ENCODE data around the gene TMEM30A. TPM values are rescaled to one million over a fixed set of nuclear protein-coding genes. Genes with fewer than 3 reads are reported as not detected.

Gene TMEM30A
- total and polyA plus RNA-seq, 2 of the 13 experiments (the other 11 are each of a cell fraction or from before 2014, with no cell fraction given): 17.6 to 54.4 TPM

GRCh38 chr6:75210885-75211739 lies 73.5 kb downstream of the TMEM30A start:
- in situ Hi-C loops (cut with HindIII; ENCODE audit: extremely low pct_ligation_motif_present, low pct_unique_long_range_greater_than_20kb) (loop anchor here (25.0 kb wide), 4 partner anchors 624 to 1474 kb away; no protein-coding TSS in a partner anchor), intact Hi-C loops (cut with micrococcal nuclease; ENCODE audit: unreplicated experiment) (loop anchor here (2.0 kb wide), 1 partner anchor 20 kb away; no protein-coding TSS in a partner anchor)
- peak; percentile 42; the same call in 1 of the 2 replicates for TF ChIP-seq STAG1 (CRISPR knock-in tag; IDR thresholded peaks at IDR 0.05)
- no peak for TF ChIP-seq ZNF577 (CRISPR knock-in tag; IDR thresholded peaks at IDR 0.05; ENCODE audit: borderline replicate concordance, low read depth)
- TF ChIP-seq ZNF598 (CRISPR knock-in tag; IDR thresholded peaks at IDR 0.05; ENCODE audit: borderline replicate concordance): no peak
- peak; percentile 67 for TF ChIP-seq ARID3A (IDR thresholded peaks at IDR 0.05; ENCODE audit: low read depth, low read length)
- TF ChIP-seq HOXA3 (CRISPR knock-in tag; IDR thresholded peaks at IDR 0.05): no peak
- TF ChIP-seq HNRNPL (IDR thresholded peaks at IDR 0.05; ENCODE audit: low read depth, low read length): no peak
- TF ChIP-seq ZNF574 (CRISPR knock-in tag; IDR thresholded peaks at IDR 0.05): no peak
- TF ChIP-seq CTCF (CRISPR knock-in tag; IDR thresholded peaks at IDR 0.05): peak; percentile 61
- TF ChIP-seq GATA4 (IDR thresholded peaks at IDR 0.05; ENCODE audit: borderline replicate concordance, low read depth): no peak
- TF ChIP-seq SMC3 (IDR thresholded peaks at IDR 0.05; ENCODE audit: low read length): peak; percentile 49
- TF ChIP-seq ZNF367 (CRISPR knock-in tag; IDR thresholded peaks at IDR 0.05; ENCODE audit: borderline replicate concordance): no peak
- TF ChIP-seq TFE3 (CRISPR knock-in tag; IDR thresholded peaks at IDR 0.05): no peak
- TF ChIP-seq RAD21 (CRISPR knock-in tag; IDR thresholded peaks at IDR 0.05): 0 out of 2 replicates have a peak, but pooled peaks have one; percentile 12
- ChIA-PET CTCF (ENCODE audit: low intra/inter-chr PET ratio, low total read pairs) (interaction anchor here (0.8 to 1.8 kb wide), 3 partner anchors 316 to 1472 kb away, joined by 5 to 6 read pairs (median 6); no protein-coding TSS in a partner anchor), POLR2A (no interaction called here)
- Histone ChIP-seq H3K27ac (ENCODE audit: extremely low read length, insufficient read depth, low read length) (no peak overlapping the region), H3K79me2 (ENCODE audit: insufficient read depth, low read length) (no peaks in the 10 kb centered on the region), H3K27me3 (ENCODE audit: control insufficient read depth in 1 of 2, insufficient read depth in 2 of 2, low read length in 2 of 2) (peaks cover 3 to 27% of the 10 kb centered on the region in 2 experiments; a peak in 4 of 5 replicates), H2AFZ (ENCODE audit: low read length) (no peak overlapping the region), H3K9me3 (ENCODE audit: low read length) (no peaks in the 10 kb centered on the region), H3K4me1 (ENCODE audit: insufficient read depth, low read length) (no peaks in the 10 kb centered on the region; the same call in 1 of the 2 replicates), H3K4me3 (replicated peaks in 1 of 3; ENCODE audit: insufficient read depth in 1 of 3, low read depth in 2 of 3, low read length in 3 of 3) (no peak overlapping the region), H3K4me2 (ENCODE audit: low read depth, low read length) (no peak overlapping the region), H3K36me3 (replicated peaks in 1 of 2; ENCODE audit: control insufficient read depth in 1 of 2, insufficient read depth in 2 of 2, low read length in 2 of 2) (no peaks in the 10 kb centered on the region), H4K20me1 (ENCODE audit: insufficient read depth, low read length) (no peaks in the 10 kb centered on the region), H3K9ac (ENCODE audit: insufficient read depth, low read depth, low read length) (no peak overlapping the region)
- no peak for ATAC-seq
- BruUV-seq (replicated peaks): no TSS peak
- peak; percentile 37 for DNase-seq (ENCODE audit: low spot score)
- 15% methylated on average over 10 of the region's 10 CpGs for WGBS (ENCODE audit: low lambda C conversion rate)
- no peak for FAIRE-seq

Measured in HepG2 (cell line).